GM12874 (cell line): ENCODE results near the gene MTHFD1L.

ENCODE experiments used
- CTCF ChIP-seq: IDR thresholded peaks from 2 replicates; pipeline ENCODE4 v1.5.1; 2011; ENCODE audit warnings: low read depth, mild to moderate bottlenecking, control low read depth, low read length, moderate library complexity; ENCODE audit not compliant: insufficient read depth

MTHFD1L gene

GRCh38 chr6:151143806-151144205 lies 278.3 kb downstream of the MTHFD1L start:
- TF ChIP-seq CTCF, result no peak

GRCh38 chr6:151147118-151147832 lies 281.8 kb downstream of the MTHFD1L start:
- TF ChIP-seq CTCF, result no peak

GRCh38 chr6:151148111-151148510 lies 282.6 kb downstream of the MTHFD1L start:
- no peak for TF ChIP-seq CTCF

GRCh38 chr6:151149793-151150192 lies 284.3 kb downstream of the MTHFD1L start:
- TF ChIP-seq CTCF, result no peak
